T-helper 9 cell (primary cell): ENCODE results near the gene FGF11.

Experiments
- DNase-seq: peaks from one replicate; pipeline ENCODE4 v3.0.0-alpha.2; 2020

The FGF11 gene

GRCh38 chr17:7408863-7409262, 30.4 kb upstream of the FGF11 start:
- DNase-seq: no peak

DNA sequence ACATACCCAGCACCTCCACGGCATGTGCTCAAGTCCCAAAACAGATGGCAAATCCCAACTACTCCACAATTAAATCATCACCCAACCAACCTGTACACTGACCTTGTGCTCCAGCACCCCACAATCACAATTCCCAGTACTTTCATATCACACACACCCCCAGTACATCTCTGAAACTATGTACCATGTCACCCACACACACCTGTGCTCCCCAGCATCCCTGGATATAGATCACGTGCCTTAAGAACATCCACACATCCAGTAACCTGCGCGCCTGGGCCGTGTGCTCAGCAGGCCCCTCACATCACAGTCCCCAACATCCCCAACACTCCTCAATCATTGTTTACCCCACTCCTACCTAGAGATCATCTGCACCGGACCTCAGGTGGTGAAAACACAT, 29.6 kb upstream of the FGF11 start:
- DNase-seq: no peak

- DNase-seq: no peak
Observed at GRCh38 chr17:7410634-7411426, 28.5 kb upstream of the FGF11 start.

DNA sequence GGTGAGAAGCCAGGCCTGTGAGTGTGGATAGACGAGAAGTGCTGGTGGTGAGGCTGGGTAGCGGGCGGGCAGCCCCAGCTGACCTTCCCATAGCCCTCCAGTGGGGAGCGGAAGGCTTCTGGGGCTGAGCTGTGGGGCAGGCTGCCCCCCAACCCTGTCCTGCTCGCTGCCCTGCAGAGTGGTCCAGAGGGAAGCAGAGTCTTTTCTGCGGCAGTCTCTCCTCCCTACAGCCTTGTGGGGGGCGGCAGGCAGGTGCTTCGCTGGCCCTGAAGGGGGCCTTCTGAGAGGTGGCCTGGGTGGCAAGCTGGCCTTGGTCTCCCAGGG, 27.9 kb upstream of the FGF11 start:
- no peak for DNase-seq

DNA sequence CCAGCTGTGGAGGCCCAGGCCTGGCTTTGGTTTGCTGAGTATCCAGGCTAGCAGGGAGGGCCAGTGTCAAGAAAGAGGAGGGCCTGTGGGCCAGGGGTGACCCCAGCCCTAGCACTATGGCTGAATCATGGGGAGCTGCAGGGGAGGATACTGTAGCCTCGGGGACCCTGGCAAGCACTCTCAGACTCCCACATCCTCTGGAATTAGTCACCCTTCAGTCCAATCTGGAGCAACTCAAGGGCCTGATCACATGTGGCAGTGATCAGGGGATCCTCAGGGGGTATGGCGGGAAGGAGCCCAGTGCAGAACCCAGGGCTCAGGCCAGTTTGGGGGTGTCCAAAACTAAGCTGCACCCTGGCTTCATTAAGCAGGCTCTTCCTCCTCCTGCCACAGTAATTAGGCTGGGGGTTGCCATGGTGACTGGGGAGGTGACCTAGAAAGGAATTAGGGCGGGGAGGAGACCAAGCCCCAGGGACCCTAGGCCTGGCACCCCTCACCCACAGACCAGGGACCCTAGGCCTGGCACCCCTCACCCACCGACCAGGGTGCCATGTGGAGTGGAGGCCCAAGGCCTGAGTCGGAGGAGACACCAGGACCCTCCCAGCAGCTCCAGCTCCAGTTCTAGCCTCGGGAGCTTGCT, 25.8 kb upstream of the FGF11 start:
- DNase-seq: no peak

- DNase-seq: no peak
Observed at GRCh38 chr17:7414837-7415236, 24.5 kb upstream of the FGF11 start.

DNA sequence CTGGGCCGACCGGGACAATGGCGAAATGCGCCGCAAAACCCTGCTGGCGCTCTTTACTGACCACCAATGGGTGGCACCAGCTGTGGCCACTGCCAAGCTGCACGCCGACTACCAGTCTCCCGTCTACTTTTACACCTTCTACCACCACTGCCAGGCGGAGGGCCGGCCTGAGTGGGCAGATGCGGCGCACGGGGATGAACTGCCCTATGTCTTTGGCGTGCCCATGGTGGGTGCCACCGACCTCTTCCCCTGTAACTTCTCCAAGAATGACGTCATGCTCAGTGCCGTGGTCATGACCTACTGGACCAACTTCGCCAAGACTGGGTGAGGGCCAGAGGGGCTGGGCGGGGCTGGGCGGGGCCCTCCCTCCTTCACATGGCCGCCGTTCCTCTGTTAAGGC, 23.5 kb upstream of the FGF11 start:
- no peak for DNase-seq

DNA sequence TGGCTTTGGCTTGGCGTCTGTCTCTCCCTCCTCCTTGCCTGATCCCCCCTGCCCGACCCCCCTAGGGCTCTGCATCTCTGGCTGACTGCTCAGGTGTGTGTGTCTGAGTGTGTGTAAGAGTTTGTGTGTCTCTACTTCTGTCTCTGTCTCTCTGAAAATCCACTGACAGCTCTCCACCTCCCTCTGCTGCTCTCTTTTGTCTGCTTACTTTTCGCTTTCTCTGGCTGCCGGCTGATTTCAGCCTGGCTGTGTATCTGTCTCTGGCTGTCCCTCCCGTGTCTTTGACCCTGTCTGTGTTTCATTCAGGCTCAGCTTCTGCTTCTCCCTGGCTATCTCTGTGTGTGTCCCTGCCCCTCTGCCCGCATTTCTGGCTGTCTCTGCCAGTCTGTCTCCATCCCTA, 23.0 kb upstream of the FGF11 start:
- DNase-seq: no peak

DNA sequence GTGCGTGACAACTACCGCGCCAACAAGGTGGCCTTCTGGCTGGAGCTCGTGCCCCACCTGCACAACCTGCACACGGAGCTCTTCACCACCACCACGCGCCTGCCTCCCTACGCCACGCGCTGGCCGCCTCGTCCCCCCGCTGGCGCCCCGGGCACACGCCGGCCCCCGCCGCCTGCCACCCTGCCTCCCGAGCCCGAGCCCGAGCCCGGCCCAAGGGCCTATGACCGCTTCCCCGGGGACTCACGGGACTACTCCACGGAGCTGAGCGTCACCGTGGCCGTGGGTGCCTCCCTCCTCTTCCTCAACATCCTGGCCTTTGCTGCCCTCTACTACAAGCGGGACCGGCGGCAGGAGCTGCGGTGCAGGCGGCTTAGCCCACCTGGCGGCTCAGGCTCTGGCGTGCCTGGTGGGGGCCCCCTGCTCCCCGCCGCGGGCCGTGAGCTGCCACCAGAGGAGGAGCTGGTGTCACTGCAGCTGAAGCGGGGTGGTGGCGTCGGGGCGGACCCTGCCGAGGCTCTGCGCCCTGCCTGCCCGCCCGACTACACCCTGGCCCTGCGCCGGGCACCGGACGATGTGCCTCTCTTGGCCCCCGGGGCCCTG, 22.2 kb upstream of the FGF11 start:
- no peak for DNase-seq

DNA sequence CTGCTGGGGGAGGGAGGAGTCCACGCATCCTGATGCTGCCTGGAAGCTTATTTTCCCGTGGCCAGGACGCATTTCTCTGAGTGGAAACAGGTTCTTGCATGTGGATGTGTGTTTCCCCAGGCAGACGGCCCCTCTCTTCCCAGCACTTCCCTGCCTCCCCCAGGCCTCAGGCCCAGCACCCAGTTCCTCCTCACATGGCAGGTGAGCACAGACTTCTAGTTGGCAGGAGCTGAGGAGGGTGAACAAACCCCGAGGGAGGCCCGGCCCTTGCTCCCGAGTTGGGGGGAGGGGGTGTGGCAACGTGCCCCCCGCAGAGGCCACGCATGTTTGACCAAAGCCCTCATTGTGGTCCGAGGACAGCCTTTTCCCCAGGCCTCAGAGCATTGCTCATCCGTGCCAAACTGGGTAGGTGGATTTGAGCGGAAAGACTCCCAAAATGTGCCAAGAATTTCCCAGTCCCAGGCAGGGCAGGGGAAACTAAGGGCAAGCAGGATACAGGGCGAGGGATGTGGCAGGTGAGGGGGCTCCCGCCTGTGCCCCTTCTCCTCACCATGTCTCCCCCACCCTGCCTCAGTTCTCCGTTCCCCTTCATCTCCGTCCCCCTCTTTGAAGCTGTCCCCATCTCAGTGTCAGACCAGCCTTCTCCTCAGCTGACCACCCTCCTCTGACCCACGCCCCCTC, 20.7 kb upstream of the FGF11 start:
- DNase-seq: no peak

DNA sequence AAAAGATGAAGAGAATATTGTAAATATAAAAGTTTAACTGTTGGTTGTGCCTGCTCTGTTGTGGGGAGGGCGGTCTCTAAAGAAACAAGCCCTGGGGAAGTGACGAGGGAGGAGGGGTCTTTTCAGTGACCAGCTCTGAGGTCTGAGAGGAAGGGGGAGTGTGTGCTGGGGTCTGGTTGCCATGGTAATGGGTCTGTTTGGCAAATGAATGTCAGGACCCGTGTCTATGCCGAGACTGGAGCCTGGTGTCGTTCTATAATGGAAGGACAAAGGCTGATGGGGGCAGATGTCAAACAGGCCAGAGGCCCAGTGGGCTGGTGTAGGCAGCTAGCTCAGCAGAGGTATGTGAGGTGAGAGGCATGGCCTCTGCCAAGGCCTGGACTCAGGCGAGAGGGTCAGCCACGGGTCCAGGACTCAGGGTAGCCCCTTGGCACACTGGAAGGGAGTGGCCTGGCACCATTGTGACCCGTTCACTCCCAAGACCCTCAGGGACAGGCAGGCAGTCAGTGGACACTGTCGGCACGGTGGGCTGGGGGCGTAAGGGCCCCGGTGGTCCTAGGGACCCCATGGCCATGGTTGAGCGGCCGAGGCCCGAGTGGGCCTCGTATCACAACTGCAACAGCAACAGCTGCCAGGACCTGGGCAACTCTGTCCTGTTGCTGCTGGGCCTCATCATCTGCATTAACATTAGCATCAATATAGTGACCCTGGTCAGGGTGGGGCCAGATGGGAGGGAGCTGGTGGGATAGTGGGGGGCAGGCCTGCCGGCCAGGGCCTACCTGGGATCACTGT, 19.3 kb upstream of the FGF11 start, which contains the start of gene SPEM1:
SPEM1 (plus strand) TSS at position 506 of the 792 bp plus-strand sequence; CDS start at position 567, 61 bp downstream.
- no peak for DNase-seq

- no peak for DNase-seq
Observed at GRCh38 chr17:7421186-7421585, 18.1 kb upstream of the FGF11 start.

DNA sequence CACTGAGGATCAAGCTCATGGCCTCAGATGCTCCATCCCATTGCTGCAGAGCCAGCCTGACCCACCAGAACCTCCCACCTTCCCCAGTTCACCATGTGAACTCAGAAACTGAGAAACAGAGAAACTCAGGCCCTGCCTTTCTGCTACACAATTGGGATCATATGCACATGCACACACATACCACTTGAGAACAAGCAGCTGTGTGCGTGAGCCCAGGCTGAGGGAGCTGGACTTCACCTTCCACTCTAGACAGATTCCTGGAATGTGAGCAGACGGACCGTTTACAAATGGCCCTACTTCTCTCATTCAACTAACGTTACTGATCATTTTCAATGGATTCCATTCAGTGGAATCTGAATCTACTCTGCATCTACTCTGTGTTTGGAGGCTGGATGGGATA, 15.6 kb upstream of the FGF11 start:
- no peak for DNase-seq

DNA sequence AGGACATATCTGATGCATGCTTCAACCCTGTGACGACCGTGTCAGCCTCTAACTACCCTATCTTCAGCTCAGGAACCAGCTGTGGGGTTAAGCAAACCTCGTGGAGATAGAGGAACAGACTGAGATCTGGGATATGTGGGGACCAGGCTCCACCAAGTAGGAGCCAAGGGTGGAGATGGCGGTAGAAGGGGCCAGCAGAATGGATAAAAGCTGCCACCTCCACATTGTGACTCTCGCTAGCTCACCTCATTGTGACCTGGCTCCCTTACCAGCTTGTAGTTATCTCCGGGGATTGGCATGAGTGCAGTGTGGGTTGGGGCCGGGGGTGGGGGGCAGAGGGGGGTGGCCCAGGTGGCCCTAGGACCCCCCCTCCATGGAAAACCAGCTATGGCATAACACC, 14.0 kb upstream of the FGF11 start, which contains the start of gene SPEM2:
SPEM2 (plus strand) TSS at position 301 of the 400 bp plus-strand sequence; CDS start at position 374, 73 bp downstream.
- DNase-seq: no peak

DNA sequence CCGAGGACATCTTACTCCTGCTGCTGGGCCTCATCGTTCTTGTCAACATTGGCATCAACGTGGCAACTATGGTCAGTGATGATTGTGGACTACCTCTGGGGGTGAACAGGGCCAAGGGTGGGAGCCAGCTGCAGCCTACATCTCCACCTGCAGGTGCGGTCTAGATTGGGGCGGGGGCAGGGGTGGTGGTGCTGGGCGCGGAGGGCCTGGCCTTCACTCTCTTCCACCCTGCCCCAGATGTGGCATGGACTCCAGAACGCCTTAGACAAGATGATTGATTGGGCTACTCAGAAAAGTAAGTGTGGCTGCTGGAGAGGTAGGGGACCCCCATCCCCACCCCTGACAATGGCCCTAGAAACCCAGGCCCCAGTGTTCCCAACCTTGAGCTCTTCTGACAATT, 13.6 kb upstream of the FGF11 start:
- DNase-seq: no peak

GRCh38 chr17:7426203-7426863, 13.0 kb upstream of the FGF11 start:
- no peak for DNase-seq

GRCh38 chr17:7426896-7427489, 12.3 kb upstream of the FGF11 start:
- DNase-seq: no peak

- DNase-seq: no peak
Observed at GRCh38 chr17:7427549-7427948, 11.8 kb upstream of the FGF11 start.

- no peak for DNase-seq
Observed at GRCh38 chr17:7428557-7428956, 10.8 kb upstream of the FGF11 start, which contains the start of gene SPEM3. Gene SPEM3 (plus strand): TSS chr17:7428857. CDS start chr17:7428903, 46 bp downstream.

GRCh38 chr17:7429722-7430121, 9.6 kb upstream of the FGF11 start:
- no peak for DNase-seq

DNA sequence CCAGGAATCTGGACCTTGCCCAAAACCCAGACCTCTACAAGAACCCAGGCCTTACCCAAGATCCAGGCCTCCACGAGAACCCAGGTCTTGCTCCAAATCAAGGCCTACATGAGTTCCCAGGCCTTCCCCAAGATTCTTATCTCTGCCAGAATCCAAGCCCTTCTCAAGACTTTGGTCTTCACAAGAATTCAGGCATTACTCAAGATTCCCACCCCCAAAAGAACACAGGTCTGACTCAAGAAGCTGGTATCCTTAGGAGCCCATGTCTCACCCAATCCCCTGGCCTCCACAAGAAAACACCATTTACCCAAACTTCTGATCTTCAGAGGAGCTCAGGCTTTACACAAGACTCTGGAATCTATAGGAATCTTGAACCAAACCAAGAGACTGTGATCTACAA, 8.1 kb upstream of the FGF11 start:
- no peak for DNase-seq

GRCh38 chr17:7432296-7432695, 7.0 kb upstream of the FGF11 start:
- DNase-seq: no peak
